Fibroblast of mammary gland (primary cell): ENCODE measurements around the gene SLC4A11.

Experiments used
- DNase-seq: peaks from one replicate; pipeline ENCODE4 v3.0.0-alpha.2; 2010; ENCODE audit warnings: low read depth
- H3K4me3 ChIP-seq: 2 replicates; pipeline ENCODE4 v1.5.1; 2011; ENCODE audit warnings: low read depth, mild to moderate bottlenecking, low read length, moderate library complexity; ENCODE audit not compliant: control insufficient read depth
- CTCF ChIP-seq: conservative IDR thresholded peaks from 2 replicates; pipeline ENCODE4 v1.5.1; 2011; ENCODE audit warnings: low read depth, low read length, inconsistent platforms; ENCODE audit not compliant: control insufficient read depth, insufficient read depth

SLC4A11 gene

GRCh38 chr20:3227936-3228749 is 10.8 kb downstream of the SLC4A11 start:
- no peak for TF ChIP-seq CTCF
- no peak for DNase-seq
- H3K4me3 ChIP-seq: no peak overlapping the region

GRCh38 chr20:3227506-3227905 is 11.5 kb downstream of the SLC4A11 start:
- no peak for DNase-seq
- no peak overlapping the region for H3K4me3 ChIP-seq
- no peak for TF ChIP-seq CTCF

- TF ChIP-seq CTCF: no peak
- no peak overlapping the region for H3K4me3 ChIP-seq
- no peak for DNase-seq
Observed at GRCh38 chr20:3226864-3227263, 12.1 kb downstream of the SLC4A11 start.

GRCh38 chr20:3226093-3226492 is 12.9 kb downstream of the SLC4A11 start:
- no peak overlapping the region for H3K4me3 ChIP-seq
- DNase-seq: no peak
- TF ChIP-seq CTCF: no peak

GRCh38 chr20:3224681-3225421 is 14.1 kb downstream of the SLC4A11 start:
- H3K4me3 ChIP-seq: no peak overlapping the region

More at GRCh38 chr20:3224681-3225421, 14.1 kb downstream of the SLC4A11 start:
- no peak for TF ChIP-seq CTCF
- DNase-seq: no peak
